Central memory CD4-positive, alpha-beta T cell (primary cell): ENCODE data around the gene ZNF521.
"Not testable (repeated sequence)": the region's sequence is repeated elsewhere in the genome, so short reads cannot be mapped to it uniquely, and the experiment has no call there.

Experiments used
- DNase-seq: peaks from one replicate; pipeline ENCODE4 v3.0.0; 2022

Gene ZNF521

DNA sequence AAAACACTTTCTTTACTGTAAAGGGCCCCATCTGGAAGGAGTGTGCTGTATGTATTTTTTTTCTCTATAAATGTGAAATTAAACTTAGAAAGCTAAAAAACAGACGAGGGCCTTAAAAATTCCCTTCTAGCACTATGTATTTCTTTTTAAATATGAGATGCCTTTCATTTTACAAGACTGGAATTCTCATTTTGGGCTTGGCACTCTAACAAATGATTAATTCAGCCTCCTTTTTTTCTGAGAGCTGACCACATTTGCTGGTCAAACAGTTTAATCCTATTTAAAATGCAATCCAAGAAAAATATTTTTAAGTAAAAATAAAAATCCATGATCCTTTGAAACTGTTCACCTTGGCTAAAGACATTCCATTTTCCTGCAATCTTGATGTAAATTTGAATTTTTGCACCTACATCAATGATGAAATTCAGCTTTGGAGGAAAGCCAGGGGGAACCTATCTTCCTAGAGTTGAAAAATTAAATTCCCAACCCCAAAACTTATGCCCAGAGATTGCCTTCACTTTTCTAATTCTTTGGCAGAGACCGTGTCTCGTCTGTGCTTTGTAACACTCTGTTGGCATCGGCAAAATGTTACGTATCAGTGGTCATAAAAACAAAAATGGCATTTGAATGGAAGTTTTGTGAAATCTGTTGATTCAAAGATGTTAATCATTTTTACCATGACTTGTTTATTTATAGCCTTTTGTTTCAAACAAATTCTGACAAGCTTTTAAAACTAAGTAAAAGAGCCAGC, 284.5 kb downstream of the ZNF521 start:
- DNase-seq, result no peak

DNA sequence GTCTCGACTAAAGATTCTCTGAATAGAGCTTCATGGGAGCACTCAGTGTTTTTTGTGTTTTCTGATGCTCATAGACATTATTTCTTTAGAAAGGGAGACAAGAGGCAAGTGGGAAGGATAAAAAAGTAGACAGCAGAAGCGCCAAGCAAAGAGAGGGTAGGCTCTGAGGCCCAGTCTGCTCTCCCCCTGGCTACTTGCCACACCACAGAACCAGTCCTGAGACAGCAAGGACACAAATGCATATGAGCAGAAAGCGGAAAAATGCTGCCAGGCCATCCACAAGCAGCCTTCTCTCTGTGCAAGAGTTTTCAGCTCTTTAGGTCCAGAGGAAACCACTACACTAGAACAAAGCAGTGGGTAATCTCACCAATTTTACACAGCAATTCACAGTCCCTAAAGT, 285.4 kb downstream of the ZNF521 start:
- no peak for DNase-seq

DNA sequence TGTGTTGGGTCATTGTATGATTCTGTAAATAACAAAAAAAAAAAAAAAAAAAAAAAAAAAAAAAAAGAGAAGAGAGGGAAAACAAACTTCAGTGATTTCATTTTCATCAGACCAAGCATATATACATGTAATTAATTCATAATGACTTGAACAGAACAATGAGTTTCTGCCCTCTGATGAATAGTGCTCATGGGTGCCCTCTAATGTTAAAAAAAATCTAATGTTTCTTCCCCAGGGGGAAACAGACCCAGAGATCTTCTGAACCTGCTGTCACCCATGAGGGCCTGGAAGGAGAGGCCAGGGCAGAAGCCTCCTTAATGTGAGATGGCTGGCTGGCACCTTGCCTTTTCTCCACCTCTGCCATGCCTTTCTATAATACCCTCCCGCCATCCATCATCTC, 289.2 kb downstream of the ZNF521 start:
- no peak for DNase-seq

DNA sequence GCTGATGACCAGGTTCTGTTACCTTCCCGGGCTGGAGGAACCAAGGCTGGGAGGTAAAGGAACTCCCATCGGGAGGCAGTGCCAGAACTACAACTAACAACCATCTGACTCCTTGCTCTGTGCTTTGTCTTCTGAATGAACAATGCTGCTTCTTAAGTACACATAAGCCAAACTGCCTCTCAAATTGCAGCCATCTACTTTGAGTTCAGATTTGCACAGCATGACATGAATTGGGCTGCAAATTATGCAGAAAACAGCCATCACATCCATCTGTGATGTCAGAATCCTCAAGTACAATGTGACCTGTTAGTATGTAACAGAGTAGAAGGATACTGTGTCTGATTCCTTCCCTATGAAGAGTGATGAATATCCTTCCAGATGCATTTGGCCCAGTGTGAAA, 290.6 kb downstream of the ZNF521 start:
- no peak for DNase-seq

DNA sequence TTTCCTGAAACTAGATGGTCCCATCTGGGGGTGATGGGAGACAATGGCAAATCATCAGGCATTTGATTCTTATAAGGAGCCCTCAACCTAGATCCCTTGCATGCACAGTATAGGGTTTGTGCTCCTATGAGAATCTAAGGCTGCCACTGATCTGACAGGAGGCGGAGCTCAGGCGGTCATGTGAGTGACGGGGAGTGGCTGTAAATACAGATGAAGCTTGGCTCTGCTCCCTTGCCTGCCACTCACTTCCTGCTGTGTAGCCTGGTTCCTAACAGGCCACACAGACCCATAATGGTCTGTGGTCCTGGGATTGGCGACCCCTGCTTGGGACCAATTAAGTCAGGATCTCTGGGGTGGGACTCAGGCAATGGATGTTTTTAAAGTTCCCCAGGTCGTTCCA, 293.4 kb downstream of the ZNF521 start:
- no peak for DNase-seq

DNA sequence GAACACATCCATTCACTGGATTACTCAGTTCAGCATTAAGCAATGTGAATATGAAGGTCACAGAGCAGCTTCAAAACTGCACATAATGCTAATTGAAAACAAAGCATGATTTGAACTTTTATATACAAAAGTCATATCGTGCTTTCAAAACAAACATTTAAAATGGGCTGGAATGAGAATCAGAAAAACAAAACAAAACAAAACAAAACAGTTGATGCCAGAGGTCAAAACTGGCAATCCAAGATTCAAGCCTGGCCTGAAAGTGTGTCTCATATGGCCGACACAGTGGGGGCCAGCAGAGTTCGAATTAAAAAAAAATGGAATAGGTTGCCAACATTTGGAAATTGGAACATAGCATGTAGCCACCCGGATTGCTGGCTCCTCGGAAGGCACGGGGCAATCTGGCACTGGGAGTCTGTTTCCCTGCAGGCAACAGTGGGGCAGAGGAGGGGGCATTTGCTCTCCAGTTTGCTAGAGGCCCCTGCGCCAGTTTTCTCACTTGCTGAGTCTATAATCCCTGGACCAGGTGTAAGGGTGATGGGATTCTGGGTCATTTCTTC, 294.4 kb downstream of the ZNF521 start:
- DNase-seq, result no peak

DNA sequence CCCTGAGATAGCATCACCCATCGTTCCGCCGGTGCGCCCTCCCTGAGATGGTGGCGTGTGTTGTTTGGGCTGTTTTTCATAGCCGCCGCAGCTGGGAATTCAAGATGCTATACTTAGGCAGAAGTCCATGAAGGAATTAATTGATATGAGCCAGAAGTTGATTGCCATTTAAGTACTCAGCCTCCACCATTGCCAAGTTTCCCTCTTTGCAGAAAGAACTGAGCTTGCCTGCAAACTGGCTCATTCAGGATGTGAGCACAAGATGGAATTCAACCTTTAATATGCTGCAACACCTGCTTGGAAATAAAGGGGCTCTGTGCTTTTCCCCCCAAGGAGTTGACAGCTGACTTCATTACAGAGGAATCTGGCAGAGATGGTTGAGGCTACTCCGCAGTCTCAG, 295.5 kb downstream of the ZNF521 start:
- no peak for DNase-seq

DNA sequence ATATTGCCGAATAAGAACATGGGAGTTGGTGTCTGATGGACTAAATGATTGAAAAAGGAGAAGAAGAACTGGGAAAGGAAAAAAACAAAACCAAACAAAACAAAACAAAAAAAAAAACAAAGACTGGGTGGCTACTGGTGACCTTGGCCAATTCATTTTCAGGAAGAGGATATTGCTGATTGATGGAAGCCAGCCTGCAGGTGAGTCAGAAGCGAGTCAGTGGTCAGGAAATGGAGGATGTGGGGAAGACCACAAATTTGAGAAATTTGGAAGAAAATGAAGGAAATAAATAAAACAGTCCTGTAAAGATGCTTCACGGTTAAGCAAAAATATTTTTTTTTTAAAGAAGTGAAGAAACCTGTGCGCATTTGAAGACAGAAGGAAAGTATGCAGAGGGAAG, 296.9 kb downstream of the ZNF521 start:
- DNase-seq, result no peak

DNA sequence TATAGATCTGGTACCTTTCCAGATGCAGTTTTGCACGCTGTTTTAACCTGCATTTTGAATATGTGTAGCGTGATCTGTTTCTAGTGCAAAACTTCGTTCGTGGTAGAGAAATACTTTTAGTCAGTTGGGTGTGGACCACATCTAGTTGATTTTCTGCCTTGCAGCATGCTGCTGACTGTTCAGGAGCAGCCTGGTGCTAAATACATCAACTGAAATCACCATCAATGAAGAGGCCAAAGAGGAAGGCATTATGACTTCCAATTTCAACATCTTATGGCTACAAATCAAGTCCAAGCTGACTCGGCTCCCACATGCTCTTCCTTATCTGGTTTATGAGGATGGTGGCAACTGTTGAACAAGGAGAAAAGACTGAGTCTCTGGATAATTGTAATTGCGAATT, 298.5 kb downstream of the ZNF521 start:
- DNase-seq, result no peak

DNA sequence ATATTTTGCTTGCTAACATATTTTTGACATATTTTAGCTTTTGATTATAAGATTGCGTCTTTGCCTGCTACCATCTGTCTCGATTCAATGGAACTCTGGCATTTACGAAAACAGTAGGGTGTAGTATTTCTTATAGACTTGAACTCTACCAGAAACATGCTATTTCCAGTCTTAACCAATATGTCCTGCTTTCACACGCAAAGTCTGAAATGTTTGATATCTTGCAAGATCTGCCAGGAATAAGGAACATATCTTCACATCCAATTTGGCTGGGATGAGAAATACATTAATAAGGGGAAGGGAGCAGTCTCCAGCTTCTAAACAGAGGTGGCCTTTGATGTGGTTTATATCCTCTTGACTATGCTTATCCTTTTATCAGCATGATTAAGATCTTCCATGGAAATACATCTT, 299.4 kb downstream of the ZNF521 start:
- DNase-seq, result no peak

DNA sequence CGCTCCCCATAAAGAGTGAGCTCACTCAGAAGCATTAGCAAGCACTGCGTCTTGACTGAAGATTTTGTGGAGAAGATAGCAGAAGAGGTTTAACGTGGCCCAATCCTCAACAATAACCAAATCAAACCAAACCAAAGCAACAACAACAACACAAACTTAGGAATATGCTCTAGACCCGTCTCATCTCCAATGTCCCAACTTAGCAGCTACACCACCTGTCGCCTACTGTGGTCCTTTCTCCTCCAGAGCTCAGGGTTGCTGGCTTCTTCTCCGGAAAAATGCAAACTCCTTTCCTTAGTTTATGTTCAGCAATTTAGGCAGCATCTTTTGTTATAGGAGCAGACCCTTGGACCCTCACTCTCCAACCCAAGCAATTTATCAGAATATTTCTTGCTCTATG, 301.4 kb downstream of the ZNF521 start:
- DNase-seq, result no peak

DNA sequence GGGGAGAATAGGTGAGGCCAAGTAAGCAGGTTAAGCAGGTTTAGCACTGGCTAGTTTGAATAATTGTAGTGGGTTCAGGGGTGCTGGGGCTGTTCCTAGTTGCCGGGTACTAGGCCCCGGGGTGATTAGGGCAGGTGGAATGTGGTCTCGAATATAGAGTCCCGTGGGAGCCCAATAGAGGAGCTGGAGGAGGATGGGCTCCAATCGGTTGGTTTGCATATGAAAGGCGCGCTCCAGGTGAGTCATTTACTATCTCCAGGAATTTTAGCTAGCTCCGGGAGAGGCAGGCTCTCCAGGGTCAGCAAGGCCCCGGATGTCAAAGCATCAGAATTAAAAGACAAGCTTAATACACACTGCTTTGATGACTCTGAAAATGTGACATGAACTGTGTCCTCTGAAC, 304.0 kb downstream of the ZNF521 start:
- DNase-seq, result no peak

DNA sequence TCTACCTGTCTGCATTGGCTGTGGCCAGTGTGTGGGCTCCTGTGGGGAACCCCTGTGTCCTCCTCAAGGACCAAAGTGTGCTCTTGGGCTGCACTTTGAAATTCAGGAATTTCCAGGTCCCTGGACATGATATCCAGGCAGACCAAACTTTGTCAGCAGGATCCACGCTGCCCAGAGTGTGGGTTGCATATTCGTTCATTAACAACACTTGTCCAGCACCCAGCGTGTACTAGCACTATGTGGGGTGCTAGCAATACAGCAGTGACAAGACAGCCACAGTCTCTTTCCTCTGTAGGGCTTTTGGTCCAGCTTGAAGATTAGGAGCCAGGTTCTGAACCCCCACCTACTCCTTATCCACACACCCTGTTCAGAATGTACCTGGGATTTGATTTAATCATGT, 304.5 kb downstream of the ZNF521 start:
- no peak for DNase-seq

DNA sequence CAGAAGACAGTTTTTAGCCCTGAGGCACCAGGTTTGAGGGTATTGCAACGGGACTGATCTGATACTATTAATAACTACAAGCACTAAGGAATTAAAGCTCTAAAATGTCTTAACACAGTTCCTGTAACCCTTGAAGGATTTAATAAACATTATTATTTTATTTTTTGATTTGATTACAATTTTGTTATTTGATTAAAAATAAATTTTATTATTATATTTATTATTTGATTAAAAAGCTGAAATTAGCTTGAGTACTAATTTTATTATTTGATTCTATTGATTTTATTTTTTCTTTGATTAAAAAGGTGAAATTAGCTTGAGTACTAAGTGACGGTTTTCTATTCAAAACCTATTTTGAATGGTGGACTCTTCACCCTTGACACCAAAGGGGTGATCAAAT, 307.3 kb downstream of the ZNF521 start:
- DNase-seq, result no peak

DNA sequence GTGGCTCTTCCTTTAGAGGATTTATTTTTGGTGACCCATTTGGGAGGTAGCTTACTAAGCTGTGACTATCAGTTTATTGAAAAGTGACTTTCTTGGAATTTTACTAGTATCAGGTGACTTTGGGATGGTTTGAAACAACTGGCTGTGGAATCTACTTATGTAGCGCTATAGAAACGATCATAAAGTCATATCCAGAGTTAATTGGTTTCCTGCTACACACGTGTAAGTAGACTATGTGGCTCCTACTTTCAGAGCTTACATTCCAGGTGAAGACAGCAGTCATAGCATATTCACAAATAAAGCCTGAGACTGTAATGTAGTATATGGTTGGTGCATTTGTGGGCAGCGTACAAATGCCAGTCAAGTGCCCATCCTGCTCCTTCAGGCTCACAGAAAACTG, 308.9 kb downstream of the ZNF521 start:
- DNase-seq, result no peak

DNA sequence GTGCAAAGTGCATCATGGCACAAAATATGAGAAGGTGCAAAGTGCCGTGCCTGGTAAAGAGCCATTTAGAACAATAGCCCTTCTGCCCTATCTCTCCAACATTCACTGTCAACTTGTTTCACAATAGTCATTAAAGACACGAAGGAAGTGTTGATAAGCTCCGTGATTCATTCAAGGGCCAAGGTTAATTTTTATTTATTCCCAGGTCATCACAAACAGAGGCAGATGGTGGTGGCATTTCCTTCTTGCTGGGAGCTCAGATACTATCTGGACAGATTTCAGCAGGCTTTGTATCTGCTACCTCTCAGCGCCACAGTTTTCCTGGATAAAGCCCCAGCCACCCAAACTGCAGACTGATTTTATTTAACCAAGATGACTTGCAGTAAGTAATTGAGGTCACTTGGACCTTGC, 309.3 kb downstream of the ZNF521 start:
- no peak for DNase-seq

DNA sequence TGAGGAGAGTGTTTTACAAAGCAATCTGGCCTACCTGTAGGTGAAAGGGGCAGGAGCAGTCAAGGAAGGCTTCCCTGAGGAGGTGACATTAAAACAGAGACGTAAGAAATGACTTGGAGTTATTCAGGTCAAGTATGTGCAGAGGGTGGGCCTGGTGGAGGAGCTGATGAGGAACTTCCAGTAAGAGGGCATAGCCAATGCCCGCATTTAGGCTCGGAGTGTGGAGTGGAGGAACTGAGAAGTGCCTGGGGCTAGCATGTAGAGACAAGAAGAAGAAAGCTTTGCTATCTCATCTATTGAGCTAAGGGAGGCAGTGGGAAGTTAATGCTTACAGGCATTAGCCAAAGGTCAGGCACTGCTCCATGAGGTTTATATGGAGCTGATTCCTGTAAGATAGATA, 312.2 kb downstream of the ZNF521 start:
- no peak for DNase-seq

DNA sequence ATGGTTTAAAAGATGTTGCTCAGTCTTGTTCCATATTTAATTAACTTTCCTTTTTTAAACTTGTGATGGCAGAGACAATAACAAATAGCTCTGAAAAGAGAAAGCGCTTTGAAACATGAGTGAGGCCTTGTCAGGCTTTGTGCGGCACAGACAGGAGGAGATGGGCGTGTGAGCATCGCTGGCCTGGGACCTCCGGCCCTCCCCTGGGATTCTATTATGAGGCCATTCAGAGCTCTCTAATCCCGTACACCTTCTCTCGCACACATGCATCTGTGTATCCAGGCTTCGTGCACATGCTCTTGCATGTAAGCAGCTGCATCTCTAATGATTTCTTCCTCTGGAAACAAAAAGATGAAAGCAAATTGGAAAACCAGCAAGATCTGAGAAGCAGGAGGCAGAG, 313.7 kb downstream of the ZNF521 start:
- no peak for DNase-seq

DNA sequence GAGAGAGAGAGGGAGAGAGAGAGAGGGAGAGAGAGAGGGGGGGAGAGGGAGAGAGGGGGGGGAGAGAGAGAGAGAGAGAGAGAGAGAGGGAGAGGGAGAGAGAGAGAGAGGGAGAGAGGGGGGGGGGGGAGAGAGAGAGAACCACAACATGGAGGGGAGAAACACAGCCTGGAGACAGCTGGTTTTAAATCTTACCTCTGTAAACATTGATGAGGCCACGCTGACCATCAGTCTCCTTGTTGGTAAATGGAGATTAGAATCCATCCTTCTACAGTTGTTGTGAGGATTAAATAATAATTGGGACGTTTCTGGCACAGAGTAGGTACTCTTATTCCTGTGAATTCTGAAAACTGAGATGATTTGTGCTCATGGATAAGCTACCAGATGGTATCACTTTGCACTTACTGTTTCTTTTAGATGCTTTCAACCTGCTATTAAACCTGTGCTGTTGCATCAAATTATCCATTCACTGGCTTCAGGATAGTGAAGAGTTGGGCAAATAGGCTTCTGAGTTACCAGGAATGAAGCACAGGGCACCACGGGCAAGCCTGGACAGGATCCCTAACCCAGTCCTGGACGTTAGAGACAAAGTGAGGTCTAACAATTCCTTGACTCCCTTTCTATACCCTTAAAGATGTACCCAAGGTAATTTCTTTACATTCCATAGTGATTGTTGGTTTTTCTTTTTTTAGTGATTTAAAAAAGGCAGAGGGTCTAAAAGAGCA, 318.1 kb downstream of the ZNF521 start:
- DNase-seq, result no peak

DNA sequence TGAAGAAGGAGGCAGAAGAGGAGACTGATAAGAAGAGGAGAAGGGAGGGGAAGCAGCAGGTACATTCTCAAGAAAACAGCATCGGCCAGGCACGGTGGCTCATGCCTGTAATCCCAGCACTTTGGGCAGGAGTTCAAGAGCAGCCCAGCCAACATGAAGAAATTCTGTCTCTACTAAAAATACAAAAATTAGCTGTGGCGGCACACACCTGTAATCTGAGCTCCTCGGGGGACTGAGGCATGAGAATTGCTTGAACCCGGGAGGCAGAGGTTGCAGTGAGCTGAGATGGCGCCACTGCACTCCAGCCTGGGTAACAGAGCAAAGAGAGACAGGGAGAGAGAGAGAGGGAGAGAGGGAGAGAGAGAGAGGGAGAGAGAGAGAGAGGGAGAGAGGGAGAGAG, 318.8 kb downstream of the ZNF521 start:
- DNase-seq, result not testable (repeated sequence)

DNA sequence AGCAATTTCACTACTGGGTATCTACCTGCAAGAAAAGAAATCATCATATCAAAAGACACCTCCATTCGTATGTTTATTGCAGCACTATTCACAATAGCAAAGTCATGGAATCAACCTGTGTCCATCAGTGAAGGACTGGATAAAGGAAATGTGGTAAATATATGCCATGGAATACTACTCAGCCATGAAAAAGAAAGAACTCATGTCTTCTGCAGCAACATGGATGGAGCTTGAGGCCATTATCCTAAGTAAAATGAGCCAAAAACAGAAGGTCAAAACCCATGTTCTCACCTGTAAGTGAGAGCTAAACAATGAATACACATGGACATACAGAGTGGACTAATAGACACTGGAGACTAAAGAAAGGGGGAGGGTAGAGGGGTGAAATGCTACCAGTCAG, 322.2 kb downstream of the ZNF521 start:
- DNase-seq, result no peak

DNA sequence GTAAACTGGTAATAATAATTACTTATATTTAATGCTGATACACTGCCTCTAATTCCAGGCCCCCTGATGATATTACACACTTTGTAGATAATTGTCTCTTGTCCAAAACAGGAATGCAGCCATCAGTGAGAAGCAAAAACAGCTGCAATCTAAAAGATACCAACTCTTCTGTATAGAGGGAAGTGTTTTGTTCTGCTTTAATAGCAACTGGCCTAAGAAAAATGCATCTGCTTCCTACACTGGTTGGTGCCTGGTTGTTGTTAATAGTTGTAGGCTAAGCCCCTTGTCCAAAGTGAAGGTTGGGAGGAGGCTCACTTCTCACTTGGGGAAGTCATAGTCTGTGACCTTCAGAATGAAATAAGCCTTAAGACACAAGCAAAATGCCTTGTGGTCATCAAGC, 332.0 kb downstream of the ZNF521 start:
- no peak for DNase-seq

DNA sequence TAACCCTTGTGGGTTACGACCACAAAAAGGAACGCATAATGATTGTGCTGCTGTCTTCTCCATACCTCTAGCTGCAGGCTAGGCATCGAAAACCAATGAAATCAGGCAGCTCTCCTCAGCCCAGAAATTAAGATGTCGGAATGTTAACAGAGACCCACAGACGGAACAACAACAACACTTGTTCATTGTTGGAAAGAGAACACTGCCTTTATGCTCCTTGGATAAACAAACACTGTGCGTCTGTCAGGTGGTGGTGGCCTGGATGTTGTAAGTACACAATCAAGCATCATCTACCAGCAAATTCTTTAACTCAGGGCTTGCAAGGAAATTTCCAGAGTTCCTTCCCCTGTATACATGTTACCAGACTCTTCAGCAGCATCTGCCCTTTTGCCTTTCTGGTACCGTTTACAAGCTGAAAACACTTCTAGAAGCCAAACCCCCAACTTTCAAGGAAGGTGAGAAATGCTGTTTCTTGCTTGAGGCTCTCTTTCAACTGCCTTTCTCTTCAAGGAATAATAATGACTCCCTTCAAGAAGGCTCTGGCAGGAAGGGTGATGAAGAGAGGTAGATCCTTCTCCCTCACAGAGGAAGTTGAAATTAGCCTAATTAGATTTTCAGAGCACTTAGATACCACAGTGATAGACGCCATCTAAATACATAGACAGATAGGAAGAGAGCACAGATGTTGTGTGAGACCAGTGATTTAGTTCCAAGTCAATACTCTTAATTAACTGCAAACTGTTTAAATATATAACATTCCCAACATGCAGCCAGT, 332.7 kb downstream of the ZNF521 start:
- DNase-seq, result no peak

DNA sequence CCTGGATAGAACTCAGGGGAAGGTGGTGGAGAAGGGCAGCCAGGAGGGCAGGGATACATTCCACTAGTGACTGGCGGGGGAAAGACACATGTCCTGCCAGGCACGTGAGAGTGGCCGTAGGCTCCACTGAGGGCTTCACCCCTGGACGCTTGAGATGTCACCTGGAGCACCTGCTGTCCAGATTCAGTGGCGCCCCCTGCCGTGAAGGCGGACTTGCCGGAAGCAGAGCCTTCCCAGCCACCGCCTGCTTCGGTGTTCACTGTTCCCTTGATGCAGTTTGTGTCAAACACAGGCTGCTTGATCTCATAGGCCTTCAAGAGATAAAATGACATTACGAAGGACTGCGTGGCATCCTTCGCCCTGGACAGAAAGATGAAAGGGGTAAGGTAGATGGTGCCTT, 335.3 kb downstream of the ZNF521 start:
- no peak for DNase-seq
